ENCODE measurements around the gene TM7SF2.

Gene TM7SF2

GRCh38 chr11:65111744-65112545 is at the start of gene TM7SF2:
Gene TM7SF2, plus strand, starts transcription at chr11:65111872. Its CDS starts 144 bp downstream, at chr11:65112016.
- DNase-seq (ENCODE audit: low read depth), result peak; percentile 93

GRCh38 chr11:65063532-65063931 is 48.1 kb upstream of the TM7SF2 start:
- no peak for DNase-seq (ENCODE audit: low read depth)

GRCh38 chr11:65064847-65065240 is 46.8 kb upstream of the TM7SF2 start:
- DNase-seq (ENCODE audit: low read depth), result no peak

- no peak for DNase-seq (ENCODE audit: low read depth)
Measured at GRCh38 chr11:65065851-65066250, 45.8 kb upstream of the TM7SF2 start.

- no peak for DNase-seq (ENCODE audit: low read depth)
Measured at GRCh38 chr11:65066315-65066714, 45.4 kb upstream of the TM7SF2 start.

- DNase-seq (ENCODE audit: low read depth), result no peak
Measured at GRCh38 chr11:65066805-65067291, 44.8 kb upstream of the TM7SF2 start.

GRCh38 chr11:65067446-65067845 is 44.2 kb upstream of the TM7SF2 start:
- DNase-seq (ENCODE audit: low read depth), result no peak

GRCh38 chr11:65069217-65069616 is 42.5 kb upstream of the TM7SF2 start:
- DNase-seq (ENCODE audit: low read depth), result no peak

GRCh38 chr11:65071907-65072630 is 39.6 kb upstream of the TM7SF2 start:
- no peak for DNase-seq (ENCODE audit: low read depth)

GRCh38 chr11:65072631-65072966 is 39.1 kb upstream of the TM7SF2 start:
- DNase-seq (ENCODE audit: low read depth), result no peak

GRCh38 chr11:65077451-65077850 is 34.2 kb upstream of the TM7SF2 start:
- no peak for DNase-seq (ENCODE audit: low read depth)

- peak; percentile 55 for DNase-seq (ENCODE audit: low read depth)
Measured at GRCh38 chr11:65078151-65078550, 33.5 kb upstream of the TM7SF2 start.

- no peak for DNase-seq (ENCODE audit: low read depth)
Measured at GRCh38 chr11:65078786-65079342, 32.8 kb upstream of the TM7SF2 start.

GRCh38 chr11:65083134-65083833 is 28.4 kb upstream of the TM7SF2 start:
- no peak for DNase-seq (ENCODE audit: low read depth)

- DNase-seq (ENCODE audit: low read depth), result peak; percentile 93
Measured at GRCh38 chr11:65083834-65084597, 27.7 kb upstream of the TM7SF2 start, which contains the start of the genes CDCA5 and ZFPL1. Gene CDCA5, minus strand, starts transcription at chr11:65084040. Its CDS starts 62 bp downstream, at chr11:65083978. Gene ZFPL1, plus strand, starts transcription at chr11:65084222. Its CDS starts 477 bp downstream, at chr11:65084699.

GRCh38 chr11:65084598-65085375 is 26.9 kb upstream of the TM7SF2 start:
- DNase-seq (ENCODE audit: low read depth), result no peak

GRCh38 chr11:65085446-65085845 is 26.2 kb upstream of the TM7SF2 start:
- no peak for DNase-seq (ENCODE audit: low read depth)

- DNase-seq (ENCODE audit: low read depth), result no peak
Measured at GRCh38 chr11:65086809-65087208, 24.9 kb upstream of the TM7SF2 start.

- DNase-seq (ENCODE audit: low read depth), result no peak
Measured at GRCh38 chr11:65087216-65087615, 24.5 kb upstream of the TM7SF2 start.

- no peak for DNase-seq (ENCODE audit: low read depth)
Measured at GRCh38 chr11:65087827-65088226, 23.8 kb upstream of the TM7SF2 start.

GRCh38 chr11:65089621-65090020 is 22.1 kb upstream of the TM7SF2 start:
- no peak for DNase-seq (ENCODE audit: low read depth)

Data from stimulated activated CD4-positive, alpha-beta T cell treated with anti-CD3 and anti-CD28 coated beads, Interleukin-2, amount 100 ng/mL, for 4 hours (primary cell).